Measurements from ENCODE around the gene ZSCAN31.

DNA sequence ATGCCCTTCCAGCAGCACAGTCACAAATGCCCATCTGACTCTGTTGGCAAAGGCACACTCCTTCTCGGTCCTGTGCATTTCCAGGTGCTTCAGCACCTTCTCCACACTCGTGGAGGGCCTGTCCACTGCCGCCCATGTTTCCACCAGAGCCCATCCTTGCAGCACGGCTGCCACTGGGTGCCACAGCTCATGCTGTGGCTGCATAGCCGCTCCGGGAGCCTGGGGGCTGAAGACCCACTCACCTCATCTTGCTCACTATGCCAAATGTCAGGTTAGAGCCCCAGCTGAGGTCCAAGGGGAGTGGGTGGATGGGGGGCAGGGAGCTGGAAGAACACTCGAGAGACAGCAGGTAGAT is 20.7 kb upstream of the ZSCAN31 start:
- TF ChIP-seq, protein P1, sequence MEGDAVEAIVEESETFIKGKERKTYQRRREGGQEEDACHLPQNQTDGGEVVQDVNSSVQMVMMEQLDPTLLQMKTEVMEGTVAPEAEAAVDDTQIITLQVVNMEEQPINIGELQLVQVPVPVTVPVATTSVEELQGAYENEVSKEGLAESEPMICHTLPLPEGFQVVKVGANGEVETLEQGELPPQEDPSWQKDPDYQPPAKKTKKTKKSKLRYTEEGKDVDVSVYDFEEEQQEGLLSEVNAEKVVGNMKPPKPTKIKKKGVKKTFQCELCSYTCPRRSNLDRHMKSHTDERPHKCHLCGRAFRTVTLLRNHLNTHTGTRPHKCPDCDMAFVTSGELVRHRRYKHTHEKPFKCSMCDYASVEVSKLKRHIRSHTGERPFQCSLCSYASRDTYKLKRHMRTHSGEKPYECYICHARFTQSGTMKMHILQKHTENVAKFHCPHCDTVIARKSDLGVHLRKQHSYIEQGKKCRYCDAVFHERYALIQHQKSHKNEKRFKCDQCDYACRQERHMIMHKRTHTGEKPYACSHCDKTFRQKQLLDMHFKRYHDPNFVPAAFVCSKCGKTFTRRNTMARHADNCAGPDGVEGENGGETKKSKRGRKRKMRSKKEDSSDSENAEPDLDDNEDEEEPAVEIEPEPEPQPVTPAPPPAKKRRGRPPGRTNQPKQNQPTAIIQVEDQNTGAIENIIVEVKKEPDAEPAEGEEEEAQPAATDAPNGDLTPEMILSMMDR (IDR thresholded peaks at IDR 0.05; ENCODE audit: low read depth, low read length, poor library complexity, severe bottlenecking), result no peak
- no peak for TF ChIP-seq EZH2phosphoT487 (IDR thresholded peaks at IDR 0.05; ENCODE audit: borderline replicate concordance, low read length)
